ENCODE data around the gene PNO1. TPM values are rescaled to one million over a fixed set of nuclear protein-coding genes. Genes with fewer than 3 reads are reported as not detected.
"Not testable (repeated sequence)": the region's sequence is repeated elsewhere in the genome, so short reads cannot be mapped to it uniquely, and the experiment has no call there.

Gene PNO1
- 10 to 100 TPM; 15.4 to 29.5 (median 18.9) TPM for total RNA-seq

- Histone ChIP-seq H3K36me3 (no peaks in the 10 kb centered on the region), H3K9me3 (no peaks in the 10 kb centered on the region), H3K27ac (peak within 1 kb of the TSS; percentile 83 to 91), H3K4me1 (peaks cover 0 to 25% of the 10 kb centered on the region in 2 donors), H3K4me3 (peak within 1 kb of the TSS; percentile 83 to 97 (median 83)), H3K27me3 (no peaks in the 10 kb centered on the region)
- TF ChIP-seq POLR2AphosphoS5 (IDR thresholded peaks at IDR 0.05) (peak; percentile 82 to 97 (median 87)), POLR2A (IDR thresholded peaks at IDR 0.05) (no peak)
- intact Hi-C loops (cut with DNase I; ENCODE audit: low total_unique reads) = no loop called here
- DNase-seq (ENCODE audit: low spot score in 2 of 2) = peak; percentile 93 to 95
Observed at GRCh38 chr2:68157402-68158133, at the start of gene PNO1. Gene PNO1, plus strand, starts transcription at chr2:68157888. Its CDS starts 47 bp downstream, at chr2:68157935.

- no peak for TF ChIP-seq CTCF (IDR thresholded peaks at IDR 0.05)
- TF ChIP-seq POLR2A (IDR thresholded peaks at IDR 0.05) = no peak
- no peak for TF ChIP-seq POLR2AphosphoS5 (IDR thresholded peaks at IDR 0.05)
- peaks cover 0 to 11% of the 10 kb centered on the region in 2 donors for H3K9me3 ChIP-seq
- intact Hi-C loops (cut with DNase I; ENCODE audit: low total_unique reads) = no loop called here
- no peaks in the 10 kb centered on the region for H3K27me3 ChIP-seq
- no peak for DNase-seq (ENCODE audit: low spot score in 2 of 2)
- H3K36me3 ChIP-seq = no peaks in the 10 kb centered on the region
- no peak overlapping the region for H3K4me3 ChIP-seq
- H3K4me1 ChIP-seq = no peaks in the 10 kb centered on the region
- H3K27ac ChIP-seq = no peak overlapping the region
Observed at GRCh38 chr2:68108120-68108519, 49.6 kb upstream of the PNO1 start.

- H3K36me3 ChIP-seq = no peaks in the 10 kb centered on the region
- no peak for DNase-seq (ENCODE audit: low spot score in 2 of 2)
- no peak overlapping the region for H3K27ac ChIP-seq
- H3K9me3 ChIP-seq = peaks cover 0 to 11% of the 10 kb centered on the region in 2 donors
- no peaks in the 10 kb centered on the region for H3K4me1 ChIP-seq
- H3K4me3 ChIP-seq = no peak overlapping the region
- intact Hi-C loops (cut with DNase I; ENCODE audit: low total_unique reads) = no loop called here
- TF ChIP-seq CTCF (IDR thresholded peaks at IDR 0.05) (no peak), POLR2AphosphoS5 (IDR thresholded peaks at IDR 0.05) (no peak), POLR2A (IDR thresholded peaks at IDR 0.05) (no peak)
- no peaks in the 10 kb centered on the region for H3K27me3 ChIP-seq
Observed at GRCh38 chr2:68110102-68110501, 47.6 kb upstream of the PNO1 start.

- H3K27ac ChIP-seq = no peak overlapping the region
- DNase-seq (ENCODE audit: low spot score in 2 of 2) = no peak
- intact Hi-C loops (cut with DNase I; ENCODE audit: low total_unique reads) = loop anchor here (5.0 kb wide), 1 partner anchor 1839 kb away; no protein-coding TSS in a partner anchor
- TF ChIP-seq POLR2A (IDR thresholded peaks at IDR 0.05) (no peak), POLR2AphosphoS5 (IDR thresholded peaks at IDR 0.05) (no peak), CTCF (IDR thresholded peaks at IDR 0.05) (no peak)
- no peaks in the 10 kb centered on the region for H3K9me3 ChIP-seq
- H3K4me1 ChIP-seq = no peaks in the 10 kb centered on the region
- H3K4me3 ChIP-seq = no peak overlapping the region
- H3K27me3 ChIP-seq = no peaks in the 10 kb centered on the region
- no peaks in the 10 kb centered on the region for H3K36me3 ChIP-seq
Observed at GRCh38 chr2:68115965-68116364, 41.7 kb upstream of the PNO1 start.

GRCh38 chr2:68117922-68118321 lies 39.8 kb upstream of the PNO1 start:
- H3K4me3 ChIP-seq; H3K36me3 ChIP-seq; H3K9me3 ChIP-seq; H3K27ac ChIP-seq; DNase-seq (ENCODE audit: low spot score in 2 of 2); H3K27me3 ChIP-seq; H3K4me1 ChIP-seq: not testable (repeated sequence)
- intact Hi-C loops (cut with DNase I; ENCODE audit: low total_unique reads) = loop anchor here (5.0 kb wide), 1 partner anchor 1841 kb away; no protein-coding TSS in a partner anchor

GRCh38 chr2:68118816-68119215 lies 38.9 kb upstream of the PNO1 start:
- Histone ChIP-seq H3K27me3 (no peaks in the 10 kb centered on the region), H3K4me1 (no peaks in the 10 kb centered on the region), H3K36me3 (no peaks in the 10 kb centered on the region), H3K9me3 (no peaks in the 10 kb centered on the region), H3K4me3 (no peak overlapping the region), H3K27ac (no peak overlapping the region)
- intact Hi-C loops (cut with DNase I; ENCODE audit: low total_unique reads) = loop anchor here (5.0 kb wide), 1 partner anchor 1842 kb away; no protein-coding TSS in a partner anchor
- no peak for DNase-seq (ENCODE audit: low spot score in 2 of 2)
- no peak for TF ChIP-seq POLR2AphosphoS5 (IDR thresholded peaks at IDR 0.05)
- no peak for TF ChIP-seq CTCF (IDR thresholded peaks at IDR 0.05)
- no peak for TF ChIP-seq POLR2A (IDR thresholded peaks at IDR 0.05)
